HG02981 (cell line): ENCODE data around the gene AADAC.
A peak's percentile ranks its signal among the peaks of the same experiment; 100 is the strongest.
"Not testable (repeated sequence)": the region's sequence is repeated elsewhere in the genome, so short reads cannot be mapped to it uniquely, and the experiment has no call there.

Source experiments
- ATAC-seq: cut with Tn5 transposase; IDR thresholded peaks from one replicate; pipeline ENCODE4 v1.9.1; 2021; ENCODE audit warnings: mild to moderate bottlenecking, moderate library complexity; ENCODE audit not compliant: unreplicated experiment

AADAC gene

DNA sequence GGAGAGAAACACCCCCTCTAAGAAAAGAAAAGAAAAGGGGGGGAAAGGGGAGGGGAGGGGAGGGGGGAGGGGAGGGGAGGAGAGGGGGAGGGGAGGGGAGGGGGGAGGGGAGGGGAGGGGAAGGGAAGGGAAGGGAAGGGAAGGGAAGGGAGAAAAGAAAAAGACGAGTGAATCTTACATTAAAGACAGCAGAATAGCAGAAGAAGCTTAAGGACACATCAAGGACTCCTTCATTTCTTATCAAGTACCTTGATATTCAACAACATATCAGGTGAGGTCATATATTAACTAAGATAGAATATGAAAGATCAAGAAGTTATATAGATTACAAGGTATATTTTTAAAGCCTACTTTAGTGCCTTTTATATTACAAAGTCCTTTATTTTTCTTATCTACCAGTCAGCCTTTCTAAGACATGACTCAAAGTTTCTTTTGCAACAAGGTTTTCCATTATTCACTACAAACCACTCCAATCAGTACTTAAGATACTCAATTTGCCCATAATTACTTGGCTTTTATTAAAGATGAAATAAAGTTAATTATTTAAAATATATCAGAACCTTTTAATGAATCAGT is 17.7 kb upstream of the AADAC start:
- no peak for ATAC-seq

- ATAC-seq, result no peak
Observed at GRCh38 chr3:151798466-151798865, 15.4 kb upstream of the AADAC start.

- no peak for ATAC-seq
Observed at GRCh38 chr3:151800431-151800830, 13.5 kb upstream of the AADAC start.

GRCh38 chr3:151804267-151804666 is 9.6 kb upstream of the AADAC start:
- no peak for ATAC-seq

DNA sequence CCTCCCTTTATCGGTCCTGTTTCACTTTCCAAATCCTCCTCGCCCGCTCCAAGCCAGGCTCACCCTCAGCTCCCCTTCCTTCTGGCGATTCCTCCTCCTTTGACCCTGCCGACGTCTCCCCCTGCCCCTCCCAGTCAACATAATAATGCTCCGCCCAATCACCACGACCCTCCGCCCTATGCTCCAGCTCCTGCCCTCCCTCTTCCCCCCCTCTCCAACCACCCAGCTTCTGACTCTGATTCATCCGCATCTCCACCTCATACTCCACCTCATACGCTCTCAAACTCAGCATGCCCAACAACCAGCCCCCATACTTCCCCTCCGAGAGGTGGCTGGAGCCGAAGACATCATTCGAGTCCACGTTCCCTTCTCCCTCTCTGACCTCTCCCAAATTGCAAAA is 7.1 kb upstream of the AADAC start:
- no peak for ATAC-seq

- not testable (repeated sequence) for ATAC-seq
Observed at GRCh38 chr3:151808926-151809325, 5.0 kb upstream of the AADAC start.

DNA sequence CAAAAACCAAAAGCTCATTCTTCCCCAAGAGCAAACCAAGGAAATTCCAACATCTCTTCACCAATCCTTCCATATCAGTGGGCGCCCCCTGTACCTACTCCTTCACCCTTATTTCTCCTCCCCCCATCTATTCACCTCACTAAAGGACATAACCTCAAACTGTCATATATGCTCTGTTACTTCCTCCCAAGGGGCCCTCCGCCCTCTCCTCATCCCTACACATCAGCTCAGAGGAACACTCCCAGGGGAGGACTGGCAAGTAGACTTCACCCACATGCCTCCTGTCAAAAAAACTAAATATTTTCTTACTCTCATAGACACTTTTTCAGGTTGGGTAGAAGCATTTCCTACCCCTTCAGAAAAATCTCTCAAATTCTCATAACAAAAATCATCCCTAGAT is 2.4 kb upstream of the AADAC start:
- no peak for ATAC-seq

GRCh38 chr3:151814588-151814987 is 672 bp downstream of the AADAC start:
- no peak for ATAC-seq

DNA sequence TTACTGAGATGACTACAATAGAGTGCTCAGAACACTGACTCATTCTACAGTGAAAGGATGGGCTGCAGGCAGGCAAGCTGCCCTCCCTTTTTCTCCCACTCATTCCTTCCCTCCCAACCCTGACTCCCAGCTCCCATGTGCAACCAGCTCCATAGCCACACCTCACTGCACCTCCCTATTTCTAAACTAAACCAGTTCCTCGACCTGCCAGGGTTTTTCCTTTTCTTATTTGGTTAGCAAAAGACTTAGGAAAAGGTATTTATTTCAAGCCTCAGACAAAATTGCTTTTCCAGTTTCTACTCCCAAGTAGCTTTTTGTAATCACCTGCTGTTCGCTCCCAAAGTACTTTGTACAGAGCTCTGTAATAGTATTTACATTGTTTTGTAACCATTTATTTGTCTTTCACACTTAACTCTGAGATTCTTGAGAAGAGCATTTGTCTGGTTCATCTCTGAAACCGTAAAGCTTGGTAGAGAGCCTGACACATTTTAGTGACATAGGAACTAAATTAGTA is 2.2 kb downstream of the AADAC start:
- no peak for ATAC-seq

- ATAC-seq, result no peak
Observed at GRCh38 chr3:151817473-151817872, 3.6 kb downstream of the AADAC start.

- no peak for ATAC-seq
Observed at GRCh38 chr3:151818361-151818760, 4.4 kb downstream of the AADAC start.

DNA sequence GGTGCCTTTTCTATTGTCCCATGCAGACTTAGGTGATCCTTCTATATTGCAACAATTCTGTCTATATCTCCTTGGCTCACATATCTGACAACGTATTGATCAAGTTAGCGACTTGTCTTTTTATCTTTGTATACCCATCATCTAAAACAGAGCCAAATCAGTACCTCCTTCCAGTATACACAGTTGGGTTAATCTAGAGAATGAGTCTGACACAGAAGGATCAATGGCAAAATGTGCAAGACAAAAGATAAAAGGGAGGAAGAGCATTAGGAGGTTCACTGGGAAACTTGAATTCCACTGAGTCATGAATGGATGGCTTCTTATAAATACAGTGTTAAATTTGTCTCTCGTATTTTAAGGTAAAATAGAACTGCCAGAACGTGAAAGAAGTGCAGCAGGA is 6.0 kb downstream of the AADAC start:
- no peak for ATAC-seq

- no peak for ATAC-seq
Observed at GRCh38 chr3:151827816-151828215, 13.9 kb downstream of the AADAC start.

DNA sequence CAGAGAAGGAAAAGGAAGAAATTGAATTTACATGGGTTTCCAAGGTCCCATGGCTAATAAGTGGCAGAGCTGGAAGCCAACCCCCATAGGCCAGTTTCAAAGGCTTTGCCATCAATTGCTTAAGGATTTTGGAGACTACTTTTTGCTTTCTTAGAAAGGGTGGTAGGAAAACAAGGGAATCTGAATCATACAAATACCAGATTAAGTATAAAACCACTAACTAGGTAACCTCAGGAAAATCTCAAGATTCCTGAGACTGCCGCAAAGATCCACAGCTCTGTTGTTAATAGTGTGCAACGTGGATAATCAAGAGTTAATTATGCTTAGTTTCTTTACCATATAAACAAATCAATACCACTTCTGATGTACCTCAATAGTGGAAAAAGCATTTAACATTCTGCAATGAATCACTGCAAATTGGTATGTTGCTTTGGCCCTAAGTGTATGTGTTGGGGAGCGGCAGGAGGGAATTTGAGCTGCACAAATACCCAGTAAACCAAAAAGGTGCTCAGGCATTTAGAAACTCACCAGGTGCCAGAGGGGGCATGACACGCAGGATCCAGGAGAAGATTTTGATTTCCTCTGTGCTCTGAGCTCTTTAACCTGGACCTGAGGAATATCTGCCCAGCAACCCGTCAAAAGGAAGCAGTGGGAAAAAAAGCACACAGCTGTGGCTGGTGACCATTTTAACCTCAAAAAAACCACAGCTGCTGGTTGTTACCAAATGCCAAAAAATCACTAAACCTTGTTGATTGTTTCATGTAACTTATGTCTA is 22.0 kb downstream of the AADAC start:
- ATAC-seq, result no peak

DNA sequence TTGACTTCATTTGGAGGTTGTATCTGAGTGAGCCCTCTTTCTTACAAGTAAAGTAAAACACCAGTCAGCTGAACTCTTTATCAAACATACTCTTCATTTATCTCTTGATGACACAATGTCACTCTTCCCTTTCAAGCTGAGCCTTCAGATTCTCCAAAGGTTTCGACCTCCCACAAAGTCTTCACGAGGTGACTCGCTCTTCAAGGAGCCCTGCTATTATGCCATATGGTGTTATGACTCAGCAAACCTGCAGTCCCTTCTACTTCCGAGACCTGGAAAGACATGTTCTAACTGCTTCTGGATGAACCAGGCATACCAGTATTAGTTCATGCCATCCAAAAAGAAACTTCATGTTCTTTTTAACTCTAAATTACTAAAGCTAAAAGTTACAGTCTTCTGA is 23.1 kb downstream of the AADAC start:
- ATAC-seq, result no peak

DNA sequence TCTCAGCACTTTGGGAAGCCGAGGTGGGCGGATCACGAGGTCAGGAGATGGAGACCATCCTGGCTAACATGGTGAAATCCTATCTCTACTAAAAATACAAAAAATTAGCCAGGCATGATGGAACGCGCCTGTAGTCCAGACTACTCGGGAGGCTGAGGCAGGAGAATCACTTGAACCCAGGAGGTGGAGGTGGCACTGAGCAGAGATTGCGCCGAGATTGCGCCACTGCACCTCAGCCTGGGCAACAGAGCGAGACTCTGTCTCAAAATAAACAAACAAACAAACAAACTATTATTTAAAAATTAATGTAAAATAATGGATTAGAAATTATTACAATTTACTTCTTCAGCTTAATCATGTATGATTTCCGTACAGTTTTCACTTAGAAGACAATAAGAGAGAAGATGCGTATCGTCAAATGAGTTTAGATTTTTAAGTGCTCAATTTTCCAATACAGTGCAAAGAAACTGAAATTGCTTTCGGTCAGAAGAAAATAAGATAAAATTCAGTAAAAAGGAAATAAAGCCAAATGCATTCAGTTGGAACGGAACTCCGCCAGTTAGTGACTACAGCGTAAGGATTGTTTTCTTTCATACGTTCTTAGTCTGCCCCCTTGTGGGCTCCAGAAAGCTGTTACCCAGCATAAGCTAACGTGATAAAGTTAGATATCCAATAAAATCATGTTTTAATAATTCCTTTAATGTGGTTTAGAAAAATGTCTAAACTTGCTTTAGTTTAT is 24.8 kb downstream of the AADAC start:
- ATAC-seq, result peak; percentile 75

DNA sequence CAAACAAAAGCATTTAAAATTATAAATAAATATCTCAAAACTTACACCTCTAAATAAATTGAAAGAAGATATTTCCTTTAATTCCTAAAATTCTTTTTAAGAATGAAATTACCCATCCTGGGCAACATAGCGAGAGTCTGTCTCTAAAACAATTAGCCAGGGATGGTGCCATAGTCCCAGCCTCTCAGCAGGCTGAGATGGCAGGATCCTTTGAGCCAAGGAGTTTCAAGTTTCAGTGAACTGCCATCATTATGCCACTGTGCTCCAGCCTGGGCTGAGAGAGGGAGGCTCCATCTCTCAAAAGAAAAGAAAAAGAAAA is 25.4 kb downstream of the AADAC start:
- ATAC-seq, result no peak

GRCh38 chr3:151841801-151842200 is 27.9 kb downstream of the AADAC start:
- ATAC-seq, result no peak

- no peak for ATAC-seq
Observed at GRCh38 chr3:151843275-151843674, 29.4 kb downstream of the AADAC start.

GRCh38 chr3:151845306-151845905 is 31.5 kb downstream of the AADAC start:
- no peak for ATAC-seq

DNA sequence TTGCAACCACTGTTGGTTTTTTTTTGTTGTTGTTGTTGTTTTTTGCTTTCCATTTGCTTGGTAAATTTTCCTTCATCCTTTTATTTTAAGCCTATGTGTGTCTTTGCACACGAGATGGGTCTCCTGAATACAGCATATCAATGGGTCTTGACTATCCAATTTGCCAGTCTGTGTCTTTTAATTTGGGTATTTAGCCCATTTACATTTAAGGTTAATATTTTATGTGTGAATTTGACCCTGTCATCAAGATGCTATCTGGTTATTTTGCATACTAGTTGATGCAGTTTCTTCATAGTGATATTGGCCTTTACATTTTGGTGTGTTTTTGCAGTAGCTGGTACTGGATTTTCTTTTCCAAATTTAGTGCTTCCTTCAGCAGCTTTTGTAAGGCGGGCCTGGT is 36.1 kb downstream of the AADAC start:
- not testable (repeated sequence) for ATAC-seq
